ENCODE results near the gene SRGAP2C.
"Not testable (repeated sequence)": the region's sequence is repeated elsewhere in the genome, so short reads cannot be mapped to it uniquely, and the experiment has no call there.

Gene SRGAP2C

DNA sequence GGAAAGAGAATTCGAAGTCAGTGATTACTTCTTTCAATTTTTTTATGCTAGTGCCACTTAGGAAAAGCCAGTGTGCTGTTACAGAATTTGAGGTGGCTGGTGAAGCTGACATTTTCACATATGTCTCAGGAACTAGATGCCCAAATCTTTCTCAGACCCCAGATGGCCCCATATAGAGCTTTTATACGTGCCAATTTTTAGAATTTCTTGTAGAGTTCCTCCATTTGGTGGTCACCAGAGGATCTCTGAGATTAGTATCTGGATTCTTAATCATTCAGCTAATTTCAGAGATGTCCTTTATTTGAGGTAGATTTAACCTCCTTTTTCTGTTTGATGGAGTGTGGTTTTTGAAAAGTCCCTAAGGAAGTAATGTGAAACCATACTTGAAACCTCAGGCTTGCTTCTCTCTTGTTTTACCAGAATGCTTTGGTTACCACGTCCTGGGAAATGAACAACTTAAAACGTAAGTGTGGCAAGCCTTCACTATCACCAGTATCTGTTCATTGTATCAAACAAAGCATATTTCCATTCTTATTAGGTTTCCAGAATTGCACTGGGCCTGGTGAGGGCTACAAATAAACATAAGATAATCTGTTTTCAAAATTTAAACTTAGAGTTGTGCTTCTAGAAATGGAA, 164.7 kb downstream of the SRGAP2C start:
- not testable (repeated sequence) for H3K4me3 ChIP-seq (ENCODE audit: low read depth, low read length); H3K4me1 ChIP-seq; H3K36me3 ChIP-seq; H3K9me3 ChIP-seq; DNase-seq; H3K27me3 ChIP-seq

DNA sequence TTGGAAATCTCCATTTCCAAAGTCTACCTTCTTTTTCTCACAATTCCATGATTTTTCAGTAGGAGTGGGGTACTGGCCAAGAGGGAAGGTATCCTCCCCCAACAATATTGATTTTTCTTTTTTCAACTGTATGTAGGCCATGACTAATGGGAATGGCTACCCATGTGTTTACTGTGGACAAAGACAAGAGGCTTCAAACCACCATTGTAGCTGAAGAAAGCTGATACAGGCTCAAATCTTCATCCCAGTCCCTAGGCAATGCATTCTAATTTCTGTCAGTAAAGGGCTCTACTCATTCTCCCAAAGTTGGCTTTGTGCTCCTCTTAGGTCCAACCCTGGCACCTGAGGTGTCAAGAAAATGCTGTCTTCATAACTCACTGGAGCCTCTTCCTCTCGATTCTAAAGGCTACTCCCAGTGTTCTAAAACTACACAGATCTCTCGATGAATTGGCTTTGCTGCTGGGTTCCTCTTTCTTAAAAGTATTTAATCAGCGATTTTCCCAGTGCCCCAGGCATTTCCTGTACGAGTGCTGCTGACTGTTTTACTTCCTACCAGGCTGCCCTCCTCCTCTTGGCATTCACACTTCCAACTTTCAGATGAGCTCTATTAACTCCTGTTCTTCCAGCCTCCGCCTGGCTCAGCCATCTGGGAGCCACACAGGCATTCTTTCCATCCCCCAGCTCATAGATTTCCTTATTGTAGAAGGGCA, 171.1 kb downstream of the SRGAP2C start:
- not testable (repeated sequence) for H3K4me3 ChIP-seq (ENCODE audit: low read depth, low read length); H3K4me1 ChIP-seq; DNase-seq; H3K9me3 ChIP-seq; H3K36me3 ChIP-seq; H3K27me3 ChIP-seq

DNA sequence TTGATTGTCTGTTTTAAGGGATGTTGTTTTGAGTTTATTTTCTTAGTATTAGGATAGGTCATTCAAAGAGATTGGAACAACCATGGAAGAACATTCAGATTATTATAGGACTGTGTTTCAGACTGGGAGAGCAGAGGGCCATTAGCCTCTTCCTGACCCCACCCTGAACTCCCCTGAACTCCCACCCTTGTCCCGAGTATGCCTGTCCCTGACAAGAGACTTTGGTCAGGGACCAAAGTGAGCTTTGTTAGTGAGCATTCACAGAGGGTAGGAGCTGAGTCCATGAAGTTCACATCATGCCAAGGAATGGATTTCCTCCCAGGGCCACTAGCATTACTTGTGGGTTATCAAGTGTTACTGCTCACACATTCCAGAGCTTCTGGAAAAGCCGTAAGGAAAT, 172.0 kb downstream of the SRGAP2C start:
- H3K9me3 ChIP-seq; H3K36me3 ChIP-seq; H3K4me3 ChIP-seq (ENCODE audit: low read depth, low read length); DNase-seq; H3K4me1 ChIP-seq; H3K27me3 ChIP-seq: not testable (repeated sequence)

DNA sequence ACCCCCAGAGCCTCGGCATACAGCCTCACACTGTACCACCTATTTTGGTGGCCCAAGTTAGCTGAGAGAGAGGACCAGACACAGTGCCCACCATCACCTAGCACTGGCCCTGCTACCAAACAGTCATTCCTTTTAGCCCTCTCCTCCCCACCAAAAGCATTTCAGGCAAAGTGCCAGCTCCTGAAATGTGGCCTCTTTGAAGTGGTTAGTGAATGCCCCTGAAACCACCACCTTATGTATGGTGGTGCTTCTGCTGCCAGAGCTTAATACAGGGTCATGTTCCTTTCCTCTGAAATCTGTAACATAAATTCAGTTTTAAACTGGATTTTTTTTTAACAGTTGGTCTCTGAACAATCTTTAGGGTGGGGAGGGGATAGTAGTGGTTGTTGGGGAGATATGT, 175.8 kb downstream of the SRGAP2C start:
- not testable (repeated sequence) for H3K4me3 ChIP-seq (ENCODE audit: low read depth, low read length); H3K9me3 ChIP-seq; H3K4me1 ChIP-seq; DNase-seq; H3K36me3 ChIP-seq; H3K27me3 ChIP-seq

DNA sequence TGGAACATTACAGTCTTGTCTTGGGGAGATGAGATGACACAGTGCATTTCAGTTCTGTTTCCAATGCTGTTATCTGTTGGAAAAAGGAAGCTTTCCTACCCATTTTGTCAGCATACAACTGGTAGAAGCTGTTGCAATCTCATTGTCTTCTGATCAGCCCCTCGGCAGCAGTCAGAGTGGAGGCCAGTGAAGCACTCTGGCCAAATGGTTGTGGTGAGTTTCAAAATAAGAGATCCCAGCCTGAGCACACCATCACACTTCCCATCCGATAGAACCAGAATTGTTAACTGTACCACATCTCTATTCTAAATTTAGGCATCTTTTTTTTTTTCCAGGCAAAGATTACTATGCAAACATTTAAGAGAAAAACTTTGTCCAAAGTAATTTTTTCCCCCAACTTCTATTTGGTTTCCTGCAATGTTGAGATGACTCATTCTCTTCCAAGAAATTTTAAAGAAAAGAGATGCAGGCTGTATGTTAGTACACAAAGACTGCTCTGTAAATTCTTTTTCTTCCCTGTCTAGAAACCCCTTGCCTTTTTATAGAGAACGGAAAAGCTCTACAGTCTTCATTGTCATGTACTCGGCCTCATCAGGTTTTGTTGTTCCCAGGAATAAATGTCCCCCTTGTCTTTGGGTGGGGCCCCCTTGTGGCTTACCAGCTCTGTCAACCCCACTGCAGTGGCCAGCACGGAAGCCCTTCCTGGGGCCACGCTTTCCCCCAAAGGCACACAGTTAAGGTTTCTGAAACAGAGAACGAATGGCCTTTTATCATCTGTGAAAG, 176.9 kb downstream of the SRGAP2C start:
- H3K9me3 ChIP-seq; H3K36me3 ChIP-seq; H3K4me1 ChIP-seq; DNase-seq; H3K4me3 ChIP-seq (ENCODE audit: low read depth, low read length); H3K27me3 ChIP-seq: not testable (repeated sequence)

DNA sequence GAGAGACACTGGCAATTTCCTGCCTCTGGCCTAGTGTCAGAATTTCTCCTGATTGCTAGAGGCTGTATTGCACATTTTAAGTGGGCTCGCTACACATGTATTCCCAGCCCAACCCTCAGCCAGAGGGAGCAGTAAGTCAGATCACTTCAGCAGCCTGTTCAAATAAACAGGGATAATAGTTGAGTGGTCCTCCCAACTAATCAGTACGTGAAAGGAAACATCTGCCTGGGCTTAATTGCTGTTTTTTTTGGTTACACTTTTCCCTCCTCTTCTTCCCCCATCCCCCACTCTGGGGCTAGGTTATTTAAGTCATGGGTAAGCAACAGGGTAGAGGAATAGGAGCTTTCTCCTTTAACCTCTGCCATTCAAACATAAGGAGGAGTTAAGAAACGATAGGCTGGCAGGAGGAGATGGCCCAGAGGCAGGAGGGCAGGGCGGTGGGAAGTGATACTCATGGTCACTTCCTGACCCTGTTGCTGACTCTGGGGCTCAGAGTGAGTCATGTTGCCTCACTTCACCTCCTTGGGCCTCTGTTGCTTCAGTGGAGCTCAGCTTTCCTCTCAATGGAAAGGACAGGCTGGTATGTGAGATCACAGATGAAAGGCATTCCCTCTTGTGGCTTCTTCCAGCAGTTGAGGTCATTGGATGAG, 177.6 kb downstream of the SRGAP2C start:
- not testable (repeated sequence) for H3K36me3 ChIP-seq; H3K4me3 ChIP-seq (ENCODE audit: low read depth, low read length); H3K4me1 ChIP-seq; H3K9me3 ChIP-seq; DNase-seq; H3K27me3 ChIP-seq

DNA sequence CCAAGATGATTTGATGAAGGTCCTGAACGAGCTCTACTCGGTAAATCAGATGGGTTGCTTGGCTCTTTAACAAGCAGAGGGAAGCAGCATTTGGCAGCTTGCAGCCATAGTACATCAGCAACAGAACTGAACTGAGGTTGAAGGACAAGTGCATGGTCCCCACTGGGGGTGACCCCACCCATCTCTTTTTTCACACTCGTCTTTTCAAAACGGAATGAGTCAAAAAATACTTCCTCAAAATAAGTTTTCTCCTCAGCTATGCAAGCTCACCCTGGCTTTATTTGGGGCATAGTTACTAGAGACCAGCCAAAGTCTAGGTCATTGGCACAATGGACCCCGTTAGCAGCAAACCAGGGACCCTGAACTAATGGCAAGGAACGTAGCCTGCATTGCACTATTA, 180.5 kb downstream of the SRGAP2C start:
- H3K27me3 ChIP-seq; H3K36me3 ChIP-seq; DNase-seq; H3K9me3 ChIP-seq; H3K4me3 ChIP-seq (ENCODE audit: low read depth, low read length); H3K4me1 ChIP-seq: not testable (repeated sequence)

DNA sequence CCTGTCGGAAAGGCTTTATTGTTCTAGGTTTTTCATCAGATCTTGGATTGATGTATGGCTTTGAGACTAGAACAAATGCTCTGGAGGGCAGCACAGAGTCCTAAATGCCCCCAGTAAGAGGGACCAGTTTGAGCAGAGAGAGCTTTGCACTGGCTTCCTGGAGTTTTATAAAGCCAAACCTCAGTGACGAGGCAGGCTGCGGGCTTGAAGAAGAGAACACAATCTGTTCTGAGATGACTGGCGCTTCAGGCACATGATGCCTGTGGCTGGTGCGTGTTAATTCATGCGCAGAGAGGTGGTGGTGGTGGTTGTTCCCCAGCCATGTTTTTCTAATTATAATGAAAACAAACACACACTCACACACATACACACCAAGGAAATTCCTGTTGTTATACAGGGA, 180.9 kb downstream of the SRGAP2C start:
- not testable (repeated sequence) for DNase-seq; H3K27me3 ChIP-seq; H3K4me3 ChIP-seq (ENCODE audit: low read depth, low read length); H3K4me1 ChIP-seq; H3K9me3 ChIP-seq; H3K36me3 ChIP-seq

DNA sequence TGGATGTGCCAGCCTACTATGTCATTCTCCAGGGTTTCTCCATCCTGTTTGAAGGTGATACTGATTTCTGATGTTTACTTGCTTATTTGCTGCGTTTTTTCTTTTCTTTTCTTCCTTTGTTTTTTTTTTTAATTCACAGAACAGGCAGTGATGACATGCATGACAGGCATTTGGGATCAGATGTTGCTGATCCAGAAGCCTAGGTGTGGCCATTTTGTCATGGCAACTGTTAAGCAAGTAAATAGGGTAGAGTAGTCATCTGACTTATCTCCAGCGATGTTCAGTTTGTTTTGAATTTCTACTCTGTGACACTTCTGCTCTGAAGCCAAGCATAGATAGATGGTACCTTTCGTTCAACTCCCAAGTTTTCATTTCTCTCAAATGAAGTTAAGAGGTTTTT, 181.4 kb downstream of the SRGAP2C start:
- H3K4me1 ChIP-seq; DNase-seq; H3K9me3 ChIP-seq; H3K27me3 ChIP-seq; H3K4me3 ChIP-seq (ENCODE audit: low read depth, low read length); H3K36me3 ChIP-seq: not testable (repeated sequence)

DNA sequence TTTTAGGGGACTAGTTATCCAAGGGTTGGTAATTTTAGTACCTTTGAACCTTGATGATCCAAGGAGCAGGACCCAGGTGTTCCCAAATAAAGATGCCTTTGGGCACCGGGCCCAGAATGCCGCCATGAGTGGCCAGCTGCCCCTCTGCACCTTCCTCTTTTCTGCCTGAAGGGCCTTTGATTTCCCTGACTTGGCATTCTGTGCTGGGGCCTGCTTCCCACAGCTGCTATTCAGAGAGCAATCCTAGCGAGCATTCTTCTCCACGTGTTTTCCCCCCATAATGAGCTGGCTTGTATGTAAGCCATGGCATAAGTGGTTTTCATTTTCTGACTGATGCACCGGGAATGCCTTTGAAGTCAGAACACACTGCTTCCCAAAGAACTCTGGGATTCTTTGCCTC, 184.1 kb downstream of the SRGAP2C start:
- H3K9me3 ChIP-seq, H3K4me1 ChIP-seq: not testable (repeated sequence)

DNA sequence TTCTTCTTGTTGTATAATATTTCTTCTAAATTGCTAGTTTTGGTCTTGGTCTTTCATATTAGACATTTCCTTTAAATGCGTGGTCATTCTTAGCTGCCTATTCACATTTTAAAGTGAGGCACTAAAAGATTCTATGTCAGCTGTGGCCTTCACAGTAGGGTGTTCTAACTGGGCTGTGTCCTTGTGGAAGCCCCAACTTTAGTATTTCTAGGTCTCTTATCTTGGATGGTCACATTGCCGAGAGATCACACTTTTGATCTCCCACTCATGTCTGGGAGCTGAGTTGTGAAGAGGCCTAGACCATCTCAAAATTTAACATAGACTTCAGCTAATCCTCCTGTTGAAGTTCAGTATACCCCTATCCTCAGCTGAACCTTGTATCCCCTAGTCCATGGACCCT, 185.2 kb downstream of the SRGAP2C start:
- not testable (repeated sequence) for H3K4me1 ChIP-seq; H3K36me3 ChIP-seq; DNase-seq; H3K27me3 ChIP-seq; H3K4me3 ChIP-seq (ENCODE audit: low read depth, low read length); H3K9me3 ChIP-seq

More for the DNA sequence above, 184.1 kb downstream of the SRGAP2C start:
- H3K36me3 ChIP-seq; DNase-seq; H3K27me3 ChIP-seq; H3K4me3 ChIP-seq (ENCODE audit: low read depth, low read length): not testable (repeated sequence)

DNA sequence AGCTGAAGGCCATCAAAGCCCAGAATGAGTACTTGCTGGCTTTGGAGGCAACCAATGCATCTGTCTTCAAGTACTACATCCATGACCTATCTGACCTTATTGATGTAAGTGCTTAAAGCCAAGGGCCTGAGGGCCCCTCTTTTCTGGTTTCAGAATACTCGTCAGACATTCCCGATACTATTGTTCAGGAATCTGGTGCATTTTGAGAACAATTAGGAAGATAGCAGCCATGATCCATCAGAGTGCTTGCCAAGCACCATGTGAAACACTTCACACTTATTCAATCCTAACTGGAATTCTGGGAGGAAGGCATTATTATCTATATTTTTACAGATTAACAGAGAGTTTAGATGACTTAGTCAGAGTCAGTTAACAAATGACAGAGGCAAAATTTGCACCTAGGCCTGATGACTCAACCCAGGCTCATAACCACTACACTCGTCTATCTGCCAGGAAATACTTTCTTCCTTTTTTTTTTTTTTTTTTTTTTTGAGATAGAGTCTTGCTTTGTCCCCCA, 190.1 kb downstream of the SRGAP2C start:
- H3K9me3 ChIP-seq; H3K27me3 ChIP-seq; H3K4me3 ChIP-seq (ENCODE audit: low read depth, low read length); H3K4me1 ChIP-seq; DNase-seq; H3K36me3 ChIP-seq: not testable (repeated sequence)

DNA sequence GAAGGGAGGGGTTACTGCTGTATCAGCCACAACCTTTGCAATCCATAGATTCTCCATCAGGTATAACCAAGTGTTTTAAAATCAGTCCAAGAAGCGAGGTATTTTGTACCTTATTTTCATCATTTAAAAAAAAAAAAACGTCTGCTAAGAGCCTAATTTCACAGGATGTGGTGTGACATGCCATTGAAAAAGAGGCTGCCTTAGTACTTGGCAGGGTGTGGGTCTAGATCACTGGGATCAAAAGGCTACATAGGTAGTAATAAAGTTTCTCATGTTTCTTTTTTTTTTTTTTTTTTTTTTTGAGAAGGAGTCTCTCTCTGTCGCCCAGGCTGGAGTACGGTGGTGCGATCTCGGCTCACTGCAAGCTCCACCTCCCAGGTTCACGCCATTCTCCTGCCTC, 192.2 kb downstream of the SRGAP2C start:
- not testable (repeated sequence) for H3K4me3 ChIP-seq (ENCODE audit: low read depth, low read length); H3K4me1 ChIP-seq; H3K36me3 ChIP-seq; DNase-seq; H3K27me3 ChIP-seq; H3K9me3 ChIP-seq

DNA sequence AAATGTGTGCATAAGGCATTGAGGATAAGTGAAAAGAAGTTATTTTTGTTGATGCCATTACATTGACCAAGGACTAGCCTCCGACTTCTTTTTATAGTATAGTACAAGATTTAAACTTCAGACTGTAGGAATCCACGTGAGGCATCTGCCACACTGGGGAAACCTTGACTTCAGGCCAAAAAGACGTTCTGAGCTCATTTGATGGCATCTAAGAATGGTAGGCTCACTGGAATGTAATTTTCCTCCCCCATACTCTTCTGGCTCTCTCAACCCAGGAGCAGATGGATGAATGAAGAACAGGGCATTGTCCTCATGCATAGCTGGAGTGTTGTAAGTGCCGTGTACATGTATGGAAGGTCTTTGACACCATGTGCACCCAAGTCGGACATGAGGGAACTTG, 194.0 kb downstream of the SRGAP2C start:
- DNase-seq; H3K27me3 ChIP-seq; H3K9me3 ChIP-seq; H3K4me3 ChIP-seq (ENCODE audit: low read depth, low read length); H3K36me3 ChIP-seq; H3K4me1 ChIP-seq: not testable (repeated sequence)

DNA sequence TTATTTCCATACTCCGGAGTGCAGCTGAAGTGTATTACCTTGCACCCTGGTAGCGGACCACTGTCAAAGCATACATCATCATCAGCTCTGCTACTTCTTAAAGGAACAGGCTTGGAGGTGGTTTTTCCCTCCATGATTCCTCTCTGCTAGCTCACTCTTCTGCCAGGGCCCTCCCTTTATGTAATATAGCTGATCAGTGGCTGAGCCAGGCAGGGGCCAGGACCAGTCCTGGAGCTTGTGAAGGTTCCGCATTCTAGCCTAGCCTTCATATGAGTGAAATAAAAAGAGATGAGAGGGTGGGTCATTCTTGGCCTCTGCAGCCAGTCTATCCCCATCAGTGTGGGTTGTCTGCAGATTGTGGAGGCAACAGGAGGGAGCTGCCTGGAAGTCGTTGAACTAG, 200.0 kb downstream of the SRGAP2C start:
- H3K9me3 ChIP-seq; H3K4me3 ChIP-seq (ENCODE audit: low read depth, low read length); H3K27me3 ChIP-seq; H3K36me3 ChIP-seq; H3K4me1 ChIP-seq; DNase-seq: not testable (repeated sequence)

DNA sequence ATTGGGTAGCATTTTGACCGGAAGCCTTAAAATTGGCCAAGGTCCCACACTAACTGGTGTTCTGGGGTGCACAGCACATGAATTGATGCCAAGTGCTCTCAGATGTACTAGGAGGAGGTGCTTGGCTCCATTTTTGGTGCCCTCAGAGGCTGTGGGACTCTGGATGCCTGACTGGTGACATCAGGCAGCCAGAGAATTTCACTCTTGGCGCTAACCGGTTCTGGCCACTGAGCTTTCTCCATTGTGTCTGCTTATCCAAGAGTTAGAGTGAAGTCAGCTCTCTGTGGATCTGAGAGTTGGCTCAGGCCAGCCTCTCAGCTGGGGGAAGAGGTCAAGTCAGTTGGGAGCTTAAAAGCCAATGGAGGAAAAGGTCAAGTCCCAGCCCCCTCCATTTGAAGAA, 200.4 kb downstream of the SRGAP2C start:
- H3K27me3 ChIP-seq; H3K36me3 ChIP-seq; DNase-seq; H3K9me3 ChIP-seq; H3K4me3 ChIP-seq (ENCODE audit: low read depth, low read length); H3K4me1 ChIP-seq: not testable (repeated sequence)
